Measurements from ENCODE around the gene ACVRL1. TPM values are rescaled to one million over a fixed set of nuclear protein-coding genes. Genes with fewer than 3 reads are reported as not detected.
"Not testable (repeated sequence)": the region's sequence is repeated elsewhere in the genome, so short reads cannot be mapped to it uniquely, and the experiment has no call there.

ACVRL1 gene
- total RNA-seq, 4 donors from 2014 or later: 77.4 to 133 (median 118) TPM

DNA sequence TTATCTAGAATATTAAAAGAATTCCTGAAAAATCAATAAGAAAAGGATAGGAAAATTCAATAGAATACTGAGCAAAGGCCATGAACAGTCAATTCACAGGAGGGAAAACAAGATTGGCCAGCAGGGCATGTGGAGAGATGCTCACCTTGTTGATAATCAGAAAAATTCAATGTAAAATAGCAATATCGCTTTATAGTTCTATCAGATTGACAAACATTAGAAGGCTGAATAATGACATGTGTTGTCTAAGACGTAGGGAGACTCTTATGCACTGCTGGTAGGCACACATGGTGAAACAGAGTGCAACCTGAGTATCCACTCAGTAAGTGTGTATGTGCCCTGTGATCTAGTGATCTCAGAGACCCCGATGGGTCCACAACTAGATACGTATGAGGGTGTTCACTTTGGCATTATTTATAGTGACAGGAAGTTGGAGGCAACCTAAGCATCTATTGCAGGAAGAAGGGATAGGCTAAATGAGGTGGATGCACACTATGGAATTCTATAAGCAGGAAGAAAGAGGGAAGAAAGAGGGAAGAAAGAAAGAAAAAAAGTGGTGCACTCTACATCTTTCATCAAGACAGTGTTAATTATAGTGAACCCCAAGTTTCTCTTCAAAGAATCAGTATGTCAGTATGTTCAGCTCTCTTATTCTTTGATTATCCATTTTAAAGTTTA, 23.2 kb upstream of the ACVRL1 start:
- no peak overlapping the region for H3K27ac ChIP-seq
- peaks cover 29% of the 10 kb centered on the region for H3K27me3 ChIP-seq
- peaks cover 0 to 18% (median 0%) of the 10 kb centered on the region in 3 donors for H3K4me1 ChIP-seq
- H3K4me3 ChIP-seq: no peak overlapping the region
- no peak for TF ChIP-seq POLR2AphosphoS5 (IDR thresholded peaks at IDR 0.05)
- TF ChIP-seq CTCF (IDR thresholded peaks at IDR 0.05): no peak
- no peak for TF ChIP-seq EP300 (IDR thresholded peaks at IDR 0.05)
- TF ChIP-seq POLR2A (IDR thresholded peaks at IDR 0.05): no peak
- no peaks in the 10 kb centered on the region for H3K9me3 ChIP-seq
- ATAC-seq: no peak
- no peaks in the 10 kb centered on the region for H3K36me3 ChIP-seq
- 53 to 78% methylated on average over 4 of the region's 4 CpGs for WGBS, 2 donors (ENCODE audit: low coverage in 1 of 2)

DNA sequence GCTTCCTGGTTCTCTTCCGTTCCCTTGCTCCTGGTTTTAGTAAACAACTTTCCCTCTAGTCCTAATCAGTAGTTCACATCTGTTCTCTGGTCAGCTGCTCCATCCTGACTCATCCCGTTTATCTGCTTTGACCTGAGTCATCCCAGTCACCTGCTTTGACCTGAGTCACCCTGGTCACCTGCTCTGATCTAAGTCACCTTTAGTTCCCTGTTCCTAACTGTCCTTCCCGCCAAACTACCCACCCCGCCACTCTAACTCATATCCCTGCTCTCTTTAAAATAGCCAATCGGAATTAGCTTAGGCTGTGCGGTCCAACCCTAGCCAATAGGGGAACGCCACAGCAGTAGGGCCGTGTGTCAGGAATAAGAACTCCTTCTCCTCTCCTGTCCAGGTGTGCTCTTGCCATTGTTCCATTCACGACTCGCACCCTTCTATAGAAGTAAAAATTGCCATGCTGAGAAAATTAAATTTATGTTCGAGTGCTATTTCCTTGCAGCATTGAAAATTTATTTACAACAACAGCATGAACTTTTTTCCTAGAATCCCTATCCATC, 22.6 kb upstream of the ACVRL1 start:
- no peak overlapping the region for H3K4me3 ChIP-seq
- H3K27me3 ChIP-seq: peaks cover 35% of the 10 kb centered on the region
- 83 to 88% methylated on average over 3 to 11 of the region's 11 CpGs for WGBS, 2 donors (ENCODE audit: low coverage in 1 of 2)
- no peak for TF ChIP-seq POLR2A (IDR thresholded peaks at IDR 0.05)
- TF ChIP-seq EP300 (IDR thresholded peaks at IDR 0.05): no peak
- TF ChIP-seq CTCF (IDR thresholded peaks at IDR 0.05): no peak
- TF ChIP-seq POLR2AphosphoS5 (IDR thresholded peaks at IDR 0.05): no peak
- ATAC-seq: no peak
- H3K36me3 ChIP-seq: no peaks in the 10 kb centered on the region
- no peaks in the 10 kb centered on the region for H3K9me3 ChIP-seq
- no peak overlapping the region for H3K27ac ChIP-seq
- peaks cover 0 to 18% (median 0%) of the 10 kb centered on the region in 3 donors for H3K4me1 ChIP-seq

- 93 to 100% methylated on average over 2 to 5 of the region's 10 CpGs for WGBS, 2 donors (ENCODE audit: low coverage in 1 of 2)
- H3K9me3 ChIP-seq, ATAC-seq, H3K4me3 ChIP-seq, H3K36me3 ChIP-seq: not testable (repeated sequence)
- Histone ChIP-seq H3K4me1 (peaks cover 0 to 18% (median 0%) of the 10 kb centered on the region in 3 donors), H3K27me3 (peaks cover 42% of the 10 kb centered on the region), H3K27ac (peak overlapping the region in 3 of 4 donors; percentile 45 to 69 (median 54))
These were observed 21.8 kb upstream of the ACVRL1 start for GRCh38 chr12:51885294-51886020.

- H3K9me3 ChIP-seq: no peaks in the 10 kb centered on the region
- 49 to 62% methylated on average over 9 to 10 of the region's 10 CpGs for WGBS, 2 donors (ENCODE audit: low coverage in 1 of 2)
- H3K4me1 ChIP-seq: peaks cover 0 to 18% (median 0%) of the 10 kb centered on the region in 3 donors
- no peak overlapping the region for H3K4me3 ChIP-seq
- no peaks in the 10 kb centered on the region for H3K36me3 ChIP-seq
- peak; percentile 98 for ATAC-seq
- peak overlapping the region in 3 of 4 donors; percentile 41 to 67 (median 59) for H3K27ac ChIP-seq
- peaks cover 49% of the 10 kb centered on the region for H3K27me3 ChIP-seq
- TF ChIP-seq POLR2AphosphoS5 (IDR thresholded peaks at IDR 0.05): peak; percentile 86
- no peak for TF ChIP-seq CTCF (IDR thresholded peaks at IDR 0.05)
- no peak for TF ChIP-seq EP300 (IDR thresholded peaks at IDR 0.05)
- TF ChIP-seq POLR2A (IDR thresholded peaks at IDR 0.05): no peak
These were observed 21.1 kb upstream of the ACVRL1 start for GRCh38 chr12:51886021-51886710.
